Stimulated activated CD8-positive, alpha-beta memory T cell treated with anti-CD3 and anti-CD28 coated beads, Interleukin-12 subunit alpha, Interleukin-12 subunit beta, amount 100 ng/mL, for 24 hours (primary cell): Measurements from ENCODE around the gene FRMPD1.

Experiments used
- DNase-seq: peaks from one replicate; pipeline ENCODE4 v3.0.0-alpha.2; 2020; ENCODE audit errors: extremely low read depth

The FRMPD1 gene

DNA sequence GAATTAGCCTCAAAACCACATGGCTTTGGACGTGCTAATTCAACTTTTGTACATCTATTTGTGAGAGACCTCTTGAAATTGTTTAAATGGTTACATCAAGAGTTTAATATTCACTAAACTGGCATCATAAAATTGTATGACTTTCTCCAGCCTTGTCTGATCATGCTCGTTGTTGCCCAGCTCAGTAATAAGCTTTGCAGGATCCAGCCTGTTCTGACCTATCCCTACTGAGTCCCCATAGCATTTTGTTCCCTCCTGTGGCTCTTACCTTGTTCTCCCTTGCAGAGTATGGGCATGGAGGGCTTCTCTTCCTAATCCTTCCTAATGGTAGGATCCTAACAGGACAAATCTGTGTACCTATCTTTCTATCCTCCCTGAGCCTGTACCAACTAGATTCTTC is 127.8 kb downstream of the FRMPD1 start:
- no peak for DNase-seq

DNA sequence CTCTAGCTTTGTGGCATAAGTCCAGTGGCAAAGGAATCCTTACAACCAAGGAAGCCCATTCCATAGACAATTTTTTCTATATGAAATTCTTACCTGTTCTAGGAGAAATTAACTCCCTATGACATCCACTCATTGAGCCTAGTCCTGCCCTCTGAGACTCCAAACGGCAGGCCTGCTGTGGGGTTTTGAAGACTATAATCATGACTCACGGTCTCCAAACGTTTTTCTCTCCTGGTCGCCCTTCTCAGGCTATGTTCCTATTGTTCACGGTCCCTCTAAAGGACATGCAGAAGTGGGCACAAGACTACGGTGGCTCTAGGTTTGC is 133.5 kb downstream of the FRMPD1 start:
- no peak for DNase-seq

DNA sequence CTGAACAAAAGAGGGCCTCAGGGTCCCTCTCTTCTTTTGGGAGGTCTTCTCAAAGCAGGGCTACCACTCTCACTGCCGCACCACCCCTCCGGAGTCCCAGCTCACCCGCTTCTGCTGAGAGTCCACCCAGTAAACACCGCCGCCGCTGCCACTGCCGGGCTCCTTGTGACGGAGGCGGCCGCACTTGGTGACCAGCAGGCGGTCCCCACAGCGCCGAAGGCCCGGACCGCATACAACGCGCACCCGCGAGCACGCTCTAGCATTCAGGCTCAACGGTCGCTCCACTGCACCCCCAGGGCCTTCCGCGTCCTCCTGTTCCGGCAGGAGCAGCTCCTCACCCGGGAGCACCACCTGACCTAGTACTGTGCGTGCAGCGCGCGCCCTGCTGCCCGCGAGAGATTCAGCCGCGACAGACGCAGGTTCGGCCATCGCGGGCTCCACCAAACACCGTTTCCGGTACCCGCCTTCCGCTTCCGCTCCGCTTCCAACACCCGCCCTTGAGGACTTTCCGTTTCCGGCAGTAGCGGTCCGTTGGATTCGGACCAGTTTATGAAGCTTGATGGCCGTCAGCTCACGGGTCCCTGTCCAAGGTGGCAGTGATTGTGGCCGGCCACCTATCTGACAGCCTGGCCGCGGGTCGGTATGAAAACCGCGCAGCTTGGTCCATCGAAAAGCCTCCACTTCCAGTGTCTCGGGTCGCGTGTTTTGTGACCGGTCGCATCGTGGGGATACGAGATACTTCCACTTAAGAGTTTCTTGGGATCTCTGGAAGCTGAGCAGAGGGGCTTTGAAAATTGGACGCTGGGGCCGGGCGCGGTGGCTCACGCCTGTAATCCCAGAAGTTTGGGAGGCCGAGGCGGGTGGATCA is 134.1 kb downstream of the FRMPD1 start, which contains the start of gene EXOSC3:
EXOSC3 (minus strand) TSS at position 449 of the 868 bp plus-strand sequence; CDS start at position 429, 20 bp downstream.
- DNase-seq = peak; percentile 74

DNA sequence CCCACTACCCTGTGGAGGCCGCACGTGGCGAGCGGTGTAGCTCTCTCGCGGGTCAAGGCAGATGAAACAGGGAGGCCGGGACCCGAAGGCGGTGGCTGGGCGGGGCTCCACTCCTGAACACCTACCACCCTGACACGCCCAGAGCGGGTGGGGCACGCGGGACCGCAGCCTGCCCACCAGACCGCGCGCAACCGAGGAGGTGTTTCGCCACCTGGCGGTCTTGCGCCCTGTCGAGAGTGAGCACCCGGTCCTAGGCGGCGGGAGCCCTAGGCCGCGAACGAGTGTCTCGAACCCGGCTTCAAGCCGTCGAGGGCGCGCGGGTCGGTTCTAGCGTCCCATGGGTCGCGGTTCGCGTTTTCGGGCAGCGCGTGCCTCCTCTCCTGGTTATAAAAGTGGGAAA is 136.3 kb downstream of the FRMPD1 start:
- no peak for DNase-seq

DNA sequence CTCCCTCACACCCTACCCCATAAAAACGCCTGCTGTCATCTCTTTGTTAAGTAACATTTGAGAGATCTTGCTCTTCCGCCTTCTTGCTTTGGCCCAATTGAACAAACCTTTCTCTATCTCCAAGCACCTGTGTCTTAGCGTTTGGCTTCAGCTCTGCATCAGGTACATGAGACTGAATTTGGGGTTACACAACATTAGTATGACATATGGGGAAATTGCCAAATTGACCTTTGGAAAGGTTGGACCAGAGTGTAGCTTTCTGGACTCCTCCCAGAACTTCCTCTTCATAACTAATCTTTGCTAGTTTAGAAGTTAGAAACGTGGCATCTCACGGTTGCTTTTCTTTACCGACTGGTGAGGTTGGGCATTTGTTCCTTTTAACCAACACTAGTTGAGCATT is 137.6 kb downstream of the FRMPD1 start:
- DNase-seq = no peak

DNA sequence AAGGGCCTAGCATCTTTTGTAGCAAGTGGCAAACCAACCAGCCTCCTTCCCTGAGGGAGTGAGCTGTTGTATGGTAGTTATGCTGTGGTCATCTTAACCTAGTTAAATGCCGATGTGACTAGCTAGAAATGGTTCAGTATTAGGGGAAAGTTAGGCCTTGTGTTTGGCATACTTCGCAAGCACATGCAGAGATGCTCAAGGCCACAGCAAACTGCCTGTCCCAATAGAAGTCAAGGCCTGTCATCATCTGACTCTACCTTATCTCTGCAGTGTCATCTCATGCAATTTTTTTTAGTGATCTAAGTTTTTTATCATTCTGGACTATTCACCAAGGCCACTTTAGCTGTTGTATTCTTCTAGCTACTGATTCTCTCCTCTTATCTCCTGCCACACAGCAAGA is 139.3 kb downstream of the FRMPD1 start:
- no peak for DNase-seq

DNA sequence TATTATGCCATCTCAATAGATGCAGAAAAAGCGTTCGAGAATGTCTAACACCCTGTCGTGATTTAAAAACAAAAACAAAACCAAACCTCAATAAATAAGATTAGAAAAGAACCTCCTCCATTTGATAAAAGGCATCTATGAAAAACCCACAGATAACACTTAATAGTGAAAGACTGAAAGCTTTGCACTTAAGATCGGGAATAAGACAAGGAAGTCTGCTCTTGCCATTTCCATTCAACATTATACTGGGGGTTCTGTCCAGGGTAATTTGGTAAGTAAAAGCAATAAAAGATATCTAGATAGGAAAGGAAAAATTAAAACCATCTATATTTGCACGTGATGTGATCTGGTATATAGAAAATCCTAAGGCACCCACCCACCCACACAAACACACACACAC is 141.4 kb downstream of the FRMPD1 start:
- no peak for DNase-seq

DNA sequence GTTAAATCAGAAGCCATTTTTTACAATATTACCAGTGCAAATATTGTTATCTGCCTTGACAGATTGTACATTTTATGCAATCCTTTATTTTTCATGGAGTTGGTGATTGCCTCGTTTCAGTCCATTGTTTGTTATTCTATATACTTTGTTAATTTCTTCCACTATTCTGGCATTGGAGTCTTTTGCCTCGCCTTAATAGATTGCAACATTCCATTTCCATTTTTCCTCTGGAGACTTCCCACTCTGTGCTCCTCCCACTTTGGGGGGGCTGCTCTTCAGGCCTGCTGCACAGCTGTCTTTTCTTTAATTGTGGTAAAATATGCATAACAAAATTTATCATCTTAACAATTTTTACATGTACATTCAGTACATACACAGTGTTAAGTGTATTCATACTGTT is 145.5 kb downstream of the FRMPD1 start:
- no peak for DNase-seq
